Measurements from ENCODE around the gene DMD.

DNA sequence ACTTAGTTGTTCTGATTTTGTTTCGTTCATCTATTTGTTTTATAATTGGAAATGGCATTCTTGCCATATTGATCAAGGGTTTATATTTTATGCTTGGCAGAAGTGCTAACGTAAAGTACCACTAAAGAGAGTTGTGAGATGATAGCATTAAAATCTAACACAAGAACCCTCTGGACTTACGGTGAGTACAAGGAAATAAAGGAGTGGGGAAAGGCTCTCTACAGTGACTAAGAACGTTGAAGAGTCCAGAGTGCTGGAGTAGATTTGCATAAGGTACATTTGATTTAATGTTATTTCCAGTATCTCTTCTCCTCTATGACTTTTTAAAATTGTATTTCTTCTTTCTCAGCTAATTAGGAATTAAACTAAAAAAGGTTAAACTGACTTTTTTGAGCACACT, 612.6 kb downstream of the DMD start:
- TF ChIP-seq, protein P1, sequence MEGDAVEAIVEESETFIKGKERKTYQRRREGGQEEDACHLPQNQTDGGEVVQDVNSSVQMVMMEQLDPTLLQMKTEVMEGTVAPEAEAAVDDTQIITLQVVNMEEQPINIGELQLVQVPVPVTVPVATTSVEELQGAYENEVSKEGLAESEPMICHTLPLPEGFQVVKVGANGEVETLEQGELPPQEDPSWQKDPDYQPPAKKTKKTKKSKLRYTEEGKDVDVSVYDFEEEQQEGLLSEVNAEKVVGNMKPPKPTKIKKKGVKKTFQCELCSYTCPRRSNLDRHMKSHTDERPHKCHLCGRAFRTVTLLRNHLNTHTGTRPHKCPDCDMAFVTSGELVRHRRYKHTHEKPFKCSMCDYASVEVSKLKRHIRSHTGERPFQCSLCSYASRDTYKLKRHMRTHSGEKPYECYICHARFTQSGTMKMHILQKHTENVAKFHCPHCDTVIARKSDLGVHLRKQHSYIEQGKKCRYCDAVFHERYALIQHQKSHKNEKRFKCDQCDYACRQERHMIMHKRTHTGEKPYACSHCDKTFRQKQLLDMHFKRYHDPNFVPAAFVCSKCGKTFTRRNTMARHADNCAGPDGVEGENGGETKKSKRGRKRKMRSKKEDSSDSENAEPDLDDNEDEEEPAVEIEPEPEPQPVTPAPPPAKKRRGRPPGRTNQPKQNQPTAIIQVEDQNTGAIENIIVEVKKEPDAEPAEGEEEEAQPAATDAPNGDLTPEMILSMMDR (IDR thresholded peaks at IDR 0.05; ENCODE audit: borderline replicate concordance, extremely low read depth, low read length, poor library complexity, severe bottlenecking): no peak
- no peak for TF ChIP-seq EZH2 (IDR thresholded peaks at IDR 0.05; ENCODE audit: borderline replicate concordance, low read depth, low read length, severe bottlenecking)

All from DND-41 (cell line).